SK-N-MC (cell line): ENCODE measurements around the gene HIVEP2.

Source experiments
- EZH2 ChIP-seq: fragments of 200-600 bp; sonication (generic); IDR thresholded peaks from one replicate; pipeline ENCODE4 v1.6.1; 2017; ENCODE audit warnings: antibody characterized with exemption
- FOXP2 ChIP-seq: optimal IDR thresholded peaks from 2 replicates; pipeline ENCODE3; 2011; ENCODE audit warnings: mild to moderate bottlenecking, moderate library complexity; ENCODE audit not compliant: insufficient read depth; ENCODE audit errors: extremely low read length, control extremely low read depth
- POLR2AphosphoS5 ChIP-seq: IDR thresholded peaks from 2 replicates; pipeline ENCODE4 v1.6.1; 2012; ENCODE audit warnings: mild to moderate bottlenecking, low read depth, low read length, borderline replicate concordance

- TF ChIP-seq POLR2AphosphoS5: no peak
- no peak for TF ChIP-seq EZH2
- no peak for TF ChIP-seq FOXP2
Measured at GRCh38 chr6:142731611-142732010, 213.4 kb downstream of the HIVEP2 start.
